Activated naive CD4-positive, alpha-beta T cell treated with anti-CD3 and anti-CD28 coated beads for 36 hours (primary cell): ENCODE measurements around the gene MCM3AP. TPM values are rescaled to one million over a fixed set of nuclear protein-coding genes. Genes with fewer than 3 reads are reported as not detected.

ENCODE experiments used
- CTCF ChIA-PET: fragments of 350-600 bp; sonication (Branson Sonifier 250); formaldehyde crosslinking; loops from one replicate; lab custom pipeline; 2021; ENCODE audit warnings: antibody characterized with exemption; lab: Charles Lee
- DNase-seq: peaks from one replicate; pipeline ENCODE4 v3.0.0-alpha.2; 2020
- H3K27ac Mint-ChIP-seq: one replicate; pipeline ENCODE4 v1.8.0; 2021; ENCODE audit warnings: mild to moderate bottlenecking, mixed read lengths
- H3K27me3 Mint-ChIP-seq: one replicate; pipeline ENCODE4 v1.8.0; 2021; ENCODE audit warnings: low read depth, mixed read lengths
- H3K36me3 Mint-ChIP-seq: one replicate; pipeline ENCODE4 v1.8.0; 2021; ENCODE audit warnings: low read depth, mixed read lengths
- H3K4me1 Mint-ChIP-seq: one replicate; pipeline ENCODE4 v1.8.0; 2021; ENCODE audit warnings: low read depth, mixed read lengths
- H3K4me3 Mint-ChIP-seq: one replicate; pipeline ENCODE4 v1.8.0; 2021; ENCODE audit warnings: mild to moderate bottlenecking, moderate library complexity, mixed read lengths
- H3K9me3 Mint-ChIP-seq: one replicate; pipeline ENCODE4 v1.8.0; 2021; ENCODE audit warnings: mixed read lengths
- intact Hi-C: fragments of 100-400 bp; cut with micrococcal nuclease; formaldehyde crosslinking; loops from one replicate; pipeline ENCODE4 v1.15.1; 2023
- total RNA-seq, 2 experiments: library from RNA; stranded (reverse); gene quantifications; one replicate each; pipeline ENCODE4 v1.2.3, GENCODE V29; 2021

MCM3AP gene
- total RNA-seq, 2 experiments from 2014 or later: 86.7 to 89.8 TPM

DNA sequence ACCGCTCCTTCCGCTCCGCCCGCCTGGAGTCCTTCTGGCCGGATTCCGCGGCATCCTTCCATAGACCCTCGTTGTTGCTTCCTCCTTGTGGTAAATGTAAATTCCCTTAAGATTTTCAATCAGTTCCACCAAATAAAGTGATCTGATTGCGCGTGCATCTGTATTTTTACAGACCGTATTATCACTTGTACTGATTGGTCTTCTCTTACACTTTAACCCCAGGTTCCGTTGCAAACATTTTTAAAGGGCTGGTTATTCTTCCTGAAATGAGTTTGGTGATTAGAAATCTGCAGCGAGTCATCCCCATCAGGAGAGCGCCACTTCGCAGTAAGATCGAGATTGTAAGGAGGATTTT lies 1.2 kb upstream of the MCM3AP start:
- Mint-ChIP-seq H3K9me3 (no peaks in the 10 kb centered on the region), H3K27ac (peak overlapping the region; percentile 96), H3K36me3 (peaks cover 25% of the 10 kb centered on the region), H3K27me3 (no peaks in the 10 kb centered on the region), H3K4me1 (peaks cover 54% of the 10 kb centered on the region), H3K4me3 (peak overlapping the region; percentile 98)
- intact Hi-C loops: loop anchor here (1.0 to 5.0 kb wide), 6 partner anchors 38 to 314 kb away; partner anchors contain the start of genes DIP2A, LSS and PCNT
- DNase-seq: no peak
- CTCF ChIA-PET: no interaction called here

DNA sequence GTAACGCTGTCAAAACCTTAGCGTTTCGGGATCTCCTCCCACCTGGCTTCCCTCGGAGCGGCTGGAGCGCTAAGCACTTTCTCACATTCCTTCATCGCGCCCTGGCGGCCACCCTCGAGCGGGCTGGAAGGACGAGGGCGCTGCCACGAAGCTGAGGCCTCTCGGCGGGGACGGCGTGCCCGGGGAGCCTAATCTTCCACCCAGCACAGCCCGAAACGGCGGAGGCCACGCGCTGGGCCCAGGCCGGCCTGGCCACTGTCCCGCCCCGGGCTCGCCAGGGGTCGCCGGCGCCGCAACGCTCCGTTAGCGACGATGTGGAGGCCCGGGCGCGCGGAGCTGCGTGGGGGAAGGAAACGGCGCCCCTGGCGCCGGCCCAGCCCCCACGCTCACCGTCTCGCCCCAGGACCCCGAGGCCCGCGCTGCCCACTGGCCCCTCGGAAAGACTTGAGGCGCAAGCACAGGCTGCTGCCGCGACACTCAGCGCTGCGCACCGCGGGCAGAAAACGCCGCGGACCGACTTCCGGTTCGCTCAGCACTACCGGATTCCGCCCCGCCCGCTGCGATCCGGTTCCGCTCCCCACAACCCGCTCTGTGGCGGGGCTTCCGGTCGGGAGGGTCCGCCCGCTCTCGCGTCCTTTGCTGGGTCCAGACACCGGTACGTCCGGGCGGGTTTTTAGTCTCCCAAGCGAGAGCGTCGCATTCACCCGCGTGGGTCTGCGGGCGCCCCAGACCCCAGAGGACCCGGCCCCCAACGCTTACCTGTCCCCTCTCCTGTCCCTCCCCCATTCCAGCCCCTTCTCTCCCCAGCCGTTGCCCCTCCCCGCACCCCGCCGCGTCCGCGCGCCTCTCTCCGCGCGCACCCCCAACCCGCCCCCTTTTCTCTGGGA lies 593 bp upstream of the MCM3AP start, which contains the start of gene YBEY:
TSS of gene YBEY (plus strand) at position 582 of the 887 bp plus-strand sequence. CDS start 572 bp downstream, outside the sequence.
- H3K27ac Mint-ChIP-seq: peak within 1 kb of the TSS; percentile 96
- peak within 1 kb of the TSS; percentile 98 for H3K4me3 Mint-ChIP-seq
- no peaks in the 10 kb centered on the region for H3K9me3 Mint-ChIP-seq
- H3K4me1 Mint-ChIP-seq: peaks cover 58% of the 10 kb centered on the region
- peaks cover 23% of the 10 kb centered on the region for H3K36me3 Mint-ChIP-seq
- intact Hi-C loops: loop anchor here (1.0 to 5.0 kb wide), 7 partner anchors 38 to 314 kb away; partner anchors contain the start of genes DIP2A, LSS and PCNT
- CTCF ChIA-PET: interaction anchor here (0.6 to 1.1 kb wide), 2 partner anchors 35 to 61 kb away, joined by 3 read pairs; no protein-coding TSS in a partner anchor
- H3K27me3 Mint-ChIP-seq: no peaks in the 10 kb centered on the region
- DNase-seq: peak; percentile 89

- CTCF ChIA-PET: interaction anchor here (0.6 to 1.1 kb wide), 3 partner anchors 9 to 141 kb away, joined by 3 read pairs; no protein-coding TSS in a partner anchor
- no peaks in the 10 kb centered on the region for H3K9me3 Mint-ChIP-seq
- no peaks in the 10 kb centered on the region for H3K27me3 Mint-ChIP-seq
- peak overlapping the region; percentile 98 for H3K4me3 Mint-ChIP-seq
- no peak for DNase-seq
- intact Hi-C loops: loop anchor here (1.0 to 5.0 kb wide), 2 partner anchors 137 to 312 kb away; no protein-coding TSS in a partner anchor
- peak overlapping the region; percentile 73 for H3K27ac Mint-ChIP-seq
- H3K36me3 Mint-ChIP-seq: peaks cover 27% of the 10 kb centered on the region
- H3K4me1 Mint-ChIP-seq: peaks cover 56% of the 10 kb centered on the region
These were observed 678 bp downstream of the MCM3AP start for GRCh38 chr21:46284733-46285132.

- H3K36me3 Mint-ChIP-seq: peaks cover 32% of the 10 kb centered on the region
- CTCF ChIA-PET: interaction anchor here (0.6 to 1.3 kb wide), 2 partner anchors 8 to 141 kb away, joined by 3 read pairs; no protein-coding TSS in a partner anchor
- no peaks in the 10 kb centered on the region for H3K9me3 Mint-ChIP-seq
- H3K27me3 Mint-ChIP-seq: no peaks in the 10 kb centered on the region
- peaks cover 54% of the 10 kb centered on the region for H3K4me1 Mint-ChIP-seq
- H3K27ac Mint-ChIP-seq: no peak overlapping the region
- intact Hi-C loops: no loop called here
- peak overlapping the region; percentile 66 for H3K4me3 Mint-ChIP-seq
- no peak for DNase-seq
These were observed 1.2 kb downstream of the MCM3AP start for GRCh38 chr21:46284077-46284644.

- Mint-ChIP-seq H3K27ac (no peak overlapping the region), H3K4me3 (no peak overlapping the region)
- no peak for DNase-seq
These were observed 10.5 kb downstream of the MCM3AP start for GRCh38 chr21:46274797-46275390.

GRCh38 chr21:46273341-46273740 lies 12.1 kb downstream of the MCM3AP start:
- Mint-ChIP-seq H3K27me3 (no peaks in the 10 kb centered on the region), H3K27ac (no peak overlapping the region), H3K4me3 (no peak overlapping the region), H3K4me1 (no peaks in the 10 kb centered on the region), H3K9me3 (no peaks in the 10 kb centered on the region), H3K36me3 (peaks cover 43% of the 10 kb centered on the region)
- CTCF ChIA-PET: no interaction called here
- no peak for DNase-seq
- intact Hi-C loops: no loop called here

More at GRCh38 chr21:46274797-46275390, 10.5 kb downstream of the MCM3AP start:
- intact Hi-C loops: no loop called here
- Mint-ChIP-seq H3K36me3 (peaks cover 47% of the 10 kb centered on the region), H3K9me3 (no peaks in the 10 kb centered on the region), H3K4me1 (no peaks in the 10 kb centered on the region), H3K27me3 (no peaks in the 10 kb centered on the region)
- CTCF ChIA-PET: no interaction called here

DNA sequence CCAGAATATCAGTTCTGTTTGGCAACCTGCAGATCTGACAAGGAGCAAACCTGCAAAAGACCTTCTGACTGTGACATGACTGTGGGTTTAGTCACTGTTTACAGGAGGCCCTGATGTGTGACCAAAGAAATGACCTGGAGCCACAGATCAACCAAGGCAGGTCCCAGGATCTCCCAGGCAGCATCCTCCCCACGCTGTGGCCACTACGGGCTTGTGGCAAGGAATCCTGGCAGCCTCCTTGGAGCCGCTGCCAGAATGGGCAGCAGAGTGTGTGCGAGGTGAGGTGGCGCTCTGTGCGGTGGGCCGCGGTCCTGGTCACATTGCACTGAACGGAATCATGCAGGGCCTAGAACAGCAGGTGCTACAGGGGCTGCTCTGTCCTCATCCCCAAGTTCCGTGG lies 15.9 kb downstream of the MCM3AP start:
- DNase-seq: no peak
- no peaks in the 10 kb centered on the region for H3K27me3 Mint-ChIP-seq
- H3K27ac Mint-ChIP-seq: no peak overlapping the region
- no peaks in the 10 kb centered on the region for H3K4me1 Mint-ChIP-seq
- no peak overlapping the region for H3K4me3 Mint-ChIP-seq
- intact Hi-C loops: no loop called here
- CTCF ChIA-PET: no interaction called here
- H3K9me3 Mint-ChIP-seq: no peaks in the 10 kb centered on the region
- peaks cover 34% of the 10 kb centered on the region for H3K36me3 Mint-ChIP-seq

DNA sequence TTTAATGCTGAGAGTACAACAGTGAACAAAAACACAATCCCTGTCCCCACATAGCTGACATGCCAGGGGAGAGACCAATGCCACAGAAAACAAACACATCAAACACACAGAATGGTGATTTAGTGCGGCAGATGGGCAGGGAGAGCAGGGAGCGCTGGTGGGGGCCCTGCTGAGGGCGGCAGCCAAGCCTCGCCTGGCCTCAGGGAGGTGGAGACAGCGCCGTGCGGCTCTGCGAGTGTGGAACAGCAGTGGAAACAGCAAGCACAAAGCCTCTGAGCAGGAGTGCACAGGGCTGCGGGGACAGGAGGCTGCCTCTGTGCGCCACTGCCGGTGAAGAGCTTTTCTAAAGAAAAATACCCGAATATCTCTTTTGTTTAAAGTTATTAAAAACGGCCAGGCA lies 17.0 kb downstream of the MCM3AP start:
- DNase-seq: no peak
- Mint-ChIP-seq H3K36me3 (peaks cover 32% of the 10 kb centered on the region), H3K27me3 (no peaks in the 10 kb centered on the region), H3K4me1 (no peaks in the 10 kb centered on the region), H3K27ac (no peak overlapping the region), H3K4me3 (no peak overlapping the region), H3K9me3 (no peaks in the 10 kb centered on the region)
- intact Hi-C loops: no loop called here
- CTCF ChIA-PET: interaction anchor here (0.7 kb wide), 1 partner anchor 158 kb away, joined by 3 read pairs; no protein-coding TSS in a partner anchor

DNA sequence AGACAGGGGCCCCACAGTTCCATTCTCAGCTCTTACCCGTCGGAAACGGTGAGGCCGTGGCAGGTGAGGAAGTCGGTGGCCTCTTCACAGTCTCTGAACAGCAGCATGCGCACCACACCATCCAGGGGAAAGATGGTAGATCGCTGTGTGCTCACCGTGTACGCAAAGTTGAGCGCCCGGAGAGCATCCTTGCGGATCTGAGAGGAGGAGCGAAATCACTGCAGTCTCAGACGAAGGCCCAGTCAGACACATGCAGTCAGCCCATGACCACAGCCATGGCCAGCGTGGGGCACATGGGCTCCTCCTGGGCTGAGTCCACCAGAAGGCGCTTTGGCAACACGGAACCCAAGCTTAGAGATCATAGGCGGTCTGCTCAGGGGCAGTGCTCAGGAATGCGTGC lies 18.5 kb downstream of the MCM3AP start:
- Mint-ChIP-seq H3K27me3 (no peaks in the 10 kb centered on the region), H3K4me3 (no peak overlapping the region), H3K36me3 (peaks cover 28% of the 10 kb centered on the region), H3K9me3 (no peaks in the 10 kb centered on the region), H3K27ac (no peak overlapping the region), H3K4me1 (no peaks in the 10 kb centered on the region)
- DNase-seq: no peak
- intact Hi-C loops: no loop called here
- CTCF ChIA-PET: no interaction called here

- H3K27ac Mint-ChIP-seq: no peak overlapping the region
- no peaks in the 10 kb centered on the region for H3K9me3 Mint-ChIP-seq
- CTCF ChIA-PET: no interaction called here
- H3K4me3 Mint-ChIP-seq: no peak overlapping the region
- no peak for DNase-seq
- H3K36me3 Mint-ChIP-seq: peaks cover 32% of the 10 kb centered on the region
- intact Hi-C loops: no loop called here
- H3K27me3 Mint-ChIP-seq: no peaks in the 10 kb centered on the region
- no peaks in the 10 kb centered on the region for H3K4me1 Mint-ChIP-seq
These were observed 19.5 kb downstream of the MCM3AP start for GRCh38 chr21:46265736-46266525.

GRCh38 chr21:46264690-46265144 lies 20.7 kb downstream of the MCM3AP start:
- DNase-seq: no peak
- Mint-ChIP-seq H3K4me3 (no peak overlapping the region), H3K9me3 (no peaks in the 10 kb centered on the region), H3K36me3 (peaks cover 30% of the 10 kb centered on the region), H3K27me3 (no peaks in the 10 kb centered on the region), H3K4me1 (no peaks in the 10 kb centered on the region), H3K27ac (no peak overlapping the region)
- CTCF ChIA-PET: no interaction called here
- intact Hi-C loops: no loop called here
